H1 (cell line): ENCODE results near the gene SH3TC2. TPM values are rescaled to one million over a fixed set of nuclear protein-coding genes. Genes with fewer than 3 reads are reported as not detected.

Experiments used
- CHD7 ChIP-seq: fragments of 300-600 bp; sonication (generic); IDR thresholded peaks from 2 replicates; pipeline ENCODE4 v1.7.1; 2012; ENCODE audit warnings: low read length, moderate library complexity, mild to moderate bottlenecking, inconsistent platforms; ENCODE audit not compliant: insufficient replicate concordance
- GABPA ChIP-seq: IDR thresholded peaks from 2 replicates; pipeline ENCODE4 v1.6.1; 2011; ENCODE audit warnings: mild to moderate bottlenecking, low read length, moderate library complexity, borderline replicate concordance; ENCODE audit not compliant: insufficient read depth
- polyA plus RNA-seq, 7 experiments: library from polyadenylated mRNA; depleted of rRNA in 3 of 7; stranded (reverse) in 5 of 7; unstranded in 2 of 7; fragments of >200 nt in 5 of 7; fragments of 200-250 nt in 2 of 7; gene quantifications; 1 replicate in 5 of 7; 2 replicates in 1 of 7; 4 replicates in 1 of 7; pipeline versions ENCODE4 v1.2.1 to v1.2.3, GENCODE V29; 2011 to 2013; ENCODE audit warnings: missing spikeins in 2 of 7, mixed read lengths in 2 of 7
- total RNA-seq: library from RNA; stranded (reverse); fragmentation: NEBNext Ultra II Directional; extraction: Animal tissue kit (Norgen Biotek cat#: 25700); gene quantifications from 2 replicates; pipeline ENCODE4 v1.2.1, GENCODE V29; 2021

The SH3TC2 gene
- total and polyA plus RNA-seq, 2 of the 8 experiments (the other 6 are each of a cell fraction or from before 2014, with no cell fraction given) = 0.11 to 0.80 TPM

- TF ChIP-seq CHD7 (no peak), GABPA (no peak)
Observed at GRCh38 chr5:149036970-149037369, 25.9 kb downstream of the SH3TC2 start (continued).
